GM18507 (cell line): ENCODE results near the gene CHN1.

Experiments
- DNase-seq: peaks from one replicate; pipeline ENCODE4 v3.0.0; 2011; ENCODE audit warnings: low read depth; ENCODE audit not compliant: insufficient read length; ENCODE audit errors: extremely low spot score
- FAIRE-seq: peaks from 2 replicates; lab custom pipeline; 2011; peaks lifted over from hg19 to GRCh38; lab: Jason Lieb, UNC

The CHN1 gene

DNA sequence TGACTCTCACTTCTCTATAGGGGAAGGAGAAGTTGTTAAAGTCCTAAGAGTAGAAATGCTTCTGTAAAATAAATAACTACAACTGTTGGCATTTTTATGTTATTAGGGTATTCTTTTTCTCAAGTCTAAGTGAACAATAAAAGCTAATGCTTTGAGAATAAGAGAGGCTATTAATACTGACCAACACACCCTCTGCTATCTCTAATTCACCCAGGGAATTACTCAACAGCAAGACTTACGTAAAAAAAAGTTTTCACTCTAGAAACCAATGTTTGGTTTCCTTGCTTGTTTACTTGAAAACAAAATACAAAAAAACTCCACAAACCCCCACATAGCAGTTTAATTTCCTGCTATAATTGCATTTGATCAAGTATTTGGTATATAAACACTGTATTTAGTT lies 25.2 kb downstream of the CHN1 start:
- no peak for FAIRE-seq
- DNase-seq: no peak

DNA sequence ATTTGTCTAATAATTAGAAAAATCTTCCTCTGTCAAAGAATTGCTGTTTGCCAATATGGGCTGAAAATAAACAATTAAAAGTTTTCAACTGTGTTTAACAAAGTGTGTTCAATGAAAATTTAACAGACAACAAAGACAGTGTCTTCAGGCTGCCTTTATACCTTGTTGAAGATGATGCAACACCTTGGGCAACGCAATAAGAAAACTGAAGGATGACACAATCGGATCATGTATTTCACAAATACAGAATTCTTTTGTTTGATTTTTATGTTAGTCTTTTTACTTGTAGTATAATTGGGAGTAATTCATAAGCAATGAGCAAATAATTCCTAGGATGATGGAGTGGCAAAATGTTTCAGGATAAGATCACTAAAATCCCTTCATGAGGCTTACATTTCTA lies 27.8 kb downstream of the CHN1 start:
- FAIRE-seq (no peak), DNase-seq (no peak)

DNA sequence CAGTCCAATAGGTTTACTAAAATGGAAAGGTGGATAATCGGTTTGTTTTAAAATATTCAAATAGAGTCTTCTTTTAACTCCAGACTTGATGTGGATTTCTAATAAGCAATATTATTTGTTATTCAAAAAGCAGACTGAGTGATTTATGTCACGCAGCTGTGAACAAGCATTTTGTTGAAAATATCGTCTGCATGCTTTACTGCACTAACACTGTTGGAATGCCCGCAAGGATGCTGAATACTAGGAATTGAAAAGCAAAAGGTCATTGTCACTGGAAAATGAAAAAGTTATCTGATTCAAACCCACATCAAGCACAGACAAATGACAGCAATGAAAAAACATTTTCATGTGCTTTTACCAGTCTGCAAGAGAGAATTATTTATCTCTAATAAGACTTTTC lies 31.1 kb downstream of the CHN1 start:
- no peak for FAIRE-seq
- no peak for DNase-seq

DNA sequence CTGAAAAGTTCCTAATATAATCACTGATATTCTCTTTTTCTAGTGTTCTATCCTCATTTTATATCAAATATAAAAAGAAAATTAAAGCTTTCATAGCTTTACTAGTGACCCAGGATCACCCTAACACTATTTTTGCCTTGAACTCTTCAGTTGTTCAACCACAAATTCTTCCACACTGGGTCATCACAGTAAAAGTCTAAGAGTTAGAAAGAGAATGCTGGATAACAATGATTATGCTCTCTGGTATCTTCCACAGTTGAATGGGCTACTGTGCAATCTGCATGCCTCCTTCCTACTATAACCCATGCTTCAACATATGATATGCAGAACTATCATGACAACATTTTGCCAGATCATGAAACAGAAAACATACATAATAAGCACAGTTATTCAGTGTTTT lies 32.3 kb downstream of the CHN1 start:
- no peak for DNase-seq
- FAIRE-seq: no peak

DNA sequence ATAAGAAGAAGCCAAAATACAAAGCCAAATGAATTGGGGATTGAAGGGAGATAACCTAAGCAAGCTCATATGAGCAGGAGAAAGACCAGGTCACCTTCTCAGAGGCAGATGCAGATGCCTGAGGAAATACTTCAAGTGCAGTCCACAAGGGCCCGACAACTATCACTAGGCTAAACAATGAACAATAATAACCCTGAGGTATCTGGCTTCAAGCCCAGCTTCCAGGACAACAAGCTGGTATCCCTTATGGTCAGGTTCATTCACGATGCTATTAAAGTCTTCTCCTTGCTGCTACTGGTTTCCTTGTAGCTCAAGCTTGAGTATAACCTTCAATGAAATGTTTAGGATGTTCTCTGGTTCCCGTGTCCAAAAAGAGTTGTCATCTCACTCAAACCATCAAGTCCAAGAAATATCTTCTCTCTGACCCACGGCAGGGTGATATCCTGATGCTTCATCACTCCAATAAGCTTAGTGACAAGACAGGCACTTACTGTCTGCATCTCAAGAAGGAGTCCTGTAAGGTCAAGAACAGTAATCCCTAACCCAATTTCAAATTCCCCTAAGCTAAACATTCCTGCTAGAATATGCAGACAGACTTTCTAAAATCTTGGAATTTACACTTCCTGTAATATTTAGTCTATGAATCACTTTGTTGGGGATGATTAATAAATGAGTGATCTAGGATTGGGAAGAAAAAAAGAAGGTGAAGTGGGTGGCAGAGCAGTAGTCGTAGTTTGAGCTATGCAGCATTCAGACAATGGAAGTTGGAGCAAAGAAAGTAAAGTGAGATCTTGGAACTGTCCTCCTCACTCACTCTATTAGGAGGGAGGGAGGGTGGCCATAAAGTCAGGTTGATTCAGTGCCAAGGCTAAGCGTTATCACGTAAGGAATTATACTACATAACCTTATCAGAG lies 33.1 kb downstream of the CHN1 start:
- FAIRE-seq (no peak), DNase-seq (no peak)

DNA sequence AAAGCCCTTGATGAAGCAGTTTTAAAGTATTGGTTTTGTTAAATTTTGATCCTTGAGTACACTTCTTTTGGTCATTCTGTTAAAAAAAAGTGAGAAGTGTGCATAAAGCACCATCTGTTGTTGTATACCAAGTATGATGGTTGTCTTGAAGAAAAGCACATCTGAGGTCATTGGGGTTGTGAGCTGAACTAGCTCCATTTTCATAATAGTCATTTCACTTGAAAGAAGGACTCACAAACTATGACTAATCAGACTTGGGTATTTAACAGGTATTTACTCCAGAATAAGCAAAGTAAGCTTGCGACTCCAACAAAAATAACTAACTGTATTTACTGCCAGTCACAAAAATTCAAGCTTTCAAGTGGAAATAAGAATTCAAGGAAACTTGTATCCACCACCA lies 35.1 kb downstream of the CHN1 start:
- no peak for DNase-seq
- no peak for FAIRE-seq

DNA sequence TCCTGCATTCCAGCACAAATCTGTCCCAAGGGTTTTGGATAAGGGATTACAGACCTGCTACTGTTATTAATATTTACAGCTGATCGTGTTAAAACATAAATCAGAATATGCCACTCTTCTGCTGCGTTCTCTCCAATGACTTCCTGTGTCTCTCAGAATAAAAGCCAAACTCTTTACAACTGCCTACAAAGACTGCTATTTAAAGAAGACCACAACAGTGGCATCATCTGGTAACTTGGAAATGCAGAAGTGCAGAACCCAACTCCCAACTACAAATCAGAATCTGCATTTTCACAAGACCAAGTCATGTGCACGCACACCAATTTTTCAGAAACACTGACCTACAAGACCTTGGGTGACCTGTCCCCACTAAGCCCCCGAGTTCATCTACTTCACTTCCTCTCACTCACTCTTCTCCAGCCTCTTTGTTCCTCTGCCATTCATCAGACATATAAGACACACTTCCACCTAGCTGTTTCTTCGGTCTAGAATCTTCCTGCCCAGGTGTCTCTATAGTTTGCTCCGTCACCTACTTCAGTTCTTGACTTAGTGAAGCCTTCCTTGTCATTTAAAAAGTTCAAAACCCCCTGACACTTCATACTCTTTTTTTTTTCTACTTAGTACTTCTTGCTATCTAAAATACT lies 36.0 kb downstream of the CHN1 start:
- DNase-seq (no peak), FAIRE-seq (no peak)

DNA sequence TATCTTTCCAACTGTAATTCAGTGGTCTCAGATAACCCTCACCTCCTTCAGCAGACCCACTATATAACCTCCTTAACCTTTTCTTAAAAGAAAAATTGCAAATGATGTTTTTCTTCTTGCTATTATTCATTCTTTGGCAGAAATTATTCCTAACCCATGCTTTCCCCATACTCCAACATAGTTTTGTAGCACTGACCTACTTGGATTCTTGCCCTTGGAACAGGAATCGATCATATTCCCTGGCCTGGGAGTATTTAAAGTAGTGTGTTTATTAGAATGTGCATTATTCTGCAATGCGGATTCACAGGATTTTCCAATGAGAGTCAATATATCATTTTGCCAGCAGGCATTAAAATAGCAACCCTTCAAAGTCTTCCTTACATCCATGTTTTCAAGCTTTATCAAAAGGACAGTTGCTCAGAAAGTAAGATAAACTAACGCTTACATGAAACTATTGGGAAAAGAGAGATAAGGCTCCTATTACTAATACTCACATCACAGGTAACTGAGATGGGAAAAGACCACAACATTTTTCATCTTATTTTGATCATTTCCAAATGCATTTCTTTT lies 37.4 kb downstream of the CHN1 start:
- FAIRE-seq: no peak

DNA sequence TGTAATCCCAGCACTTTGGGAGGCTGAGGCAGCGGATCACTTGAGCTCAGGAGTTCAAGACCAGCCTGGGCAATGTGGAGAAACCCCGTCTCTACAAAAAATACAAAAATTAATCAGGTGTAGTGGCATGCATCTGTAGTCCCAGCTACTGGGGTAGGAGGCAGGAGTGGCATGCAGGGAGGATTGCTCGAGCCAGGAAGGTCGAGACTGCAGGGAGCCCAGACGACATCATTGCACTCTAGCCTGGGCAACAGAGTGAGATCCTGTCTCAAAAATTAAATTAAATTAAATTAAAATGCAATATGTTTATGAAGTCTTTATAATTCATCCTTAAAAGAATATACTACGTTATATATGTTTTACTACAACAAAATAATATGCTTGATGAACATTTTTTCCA lies 38.1 kb downstream of the CHN1 start:
- FAIRE-seq (no peak), DNase-seq (no peak)

More for the DNA sequence above, 37.4 kb downstream of the CHN1 start:
- DNase-seq: no peak

DNA sequence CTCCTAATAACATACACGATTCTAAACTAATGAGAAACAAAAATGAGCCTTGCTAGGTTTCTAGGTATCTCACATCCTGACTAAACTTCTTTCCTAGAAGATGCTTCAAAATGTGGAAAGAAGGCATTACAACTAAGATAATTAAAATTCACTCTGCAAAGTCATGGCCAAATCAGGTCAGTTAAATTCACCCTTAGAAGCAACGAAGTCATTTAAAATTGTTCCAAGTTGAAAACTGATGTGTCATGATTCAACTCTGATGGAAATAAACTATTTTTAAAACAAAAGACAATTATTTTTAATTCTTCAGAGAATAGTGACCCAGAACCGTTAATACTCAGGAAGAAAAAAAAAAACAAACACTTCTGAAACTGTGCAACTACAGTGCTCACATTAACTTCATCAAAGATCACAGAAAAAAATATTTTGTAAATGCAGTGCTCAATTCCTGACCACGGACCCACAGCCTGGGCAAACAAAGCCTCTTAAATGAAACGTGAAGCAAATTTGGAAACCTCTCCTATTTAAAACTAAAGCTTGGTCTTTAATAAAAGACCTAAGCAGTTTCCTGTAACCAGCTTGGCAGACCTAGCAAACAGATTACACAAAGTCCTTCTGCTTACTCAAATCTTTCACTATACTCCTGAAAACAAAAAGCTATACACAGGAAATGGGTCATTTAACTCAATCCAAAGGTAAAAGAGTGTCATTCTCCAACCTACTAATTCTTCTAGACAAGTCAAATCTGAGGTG lies 39.0 kb downstream of the CHN1 start:
- DNase-seq (no peak), FAIRE-seq (no peak)

DNA sequence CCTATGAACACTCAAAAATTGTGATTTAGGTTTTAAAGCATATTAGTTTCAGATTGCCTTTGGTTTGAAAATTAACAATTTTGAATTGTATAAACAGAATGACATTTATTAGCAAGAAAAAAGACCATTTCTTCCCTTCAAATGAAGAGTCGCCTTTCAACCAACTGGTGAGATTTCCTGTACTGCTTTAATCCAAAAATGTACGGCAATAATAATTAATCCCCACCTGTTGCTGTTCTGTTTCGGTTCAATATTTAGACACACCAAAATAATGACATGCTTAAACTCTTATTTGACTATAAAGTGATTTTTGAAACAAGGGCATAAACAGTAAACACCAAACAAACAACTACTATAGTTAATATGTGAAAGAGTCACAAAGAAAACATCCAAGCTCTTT lies 39.6 kb downstream of the CHN1 start:
- FAIRE-seq: no peak
- DNase-seq: no peak

DNA sequence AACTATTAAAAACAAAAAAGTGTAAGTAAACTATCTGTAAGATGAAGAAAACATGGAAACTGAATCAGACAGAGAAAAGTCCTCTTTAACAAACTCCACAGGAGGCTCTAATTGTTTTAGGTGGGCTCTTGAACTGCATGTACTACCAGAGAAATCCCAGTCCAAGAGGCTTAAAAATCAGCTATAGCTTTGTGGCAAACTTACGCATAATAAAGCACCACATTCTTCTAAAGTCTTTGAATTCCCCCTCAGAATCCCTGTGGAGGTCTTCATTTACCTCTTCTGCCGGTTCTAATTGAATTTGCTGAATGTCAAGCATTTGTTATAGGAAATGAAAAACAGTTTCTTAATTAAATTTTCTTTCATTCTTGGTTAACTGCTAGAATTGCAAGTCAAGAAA lies 40.8 kb downstream of the CHN1 start:
- FAIRE-seq: no peak
- DNase-seq: no peak

DNA sequence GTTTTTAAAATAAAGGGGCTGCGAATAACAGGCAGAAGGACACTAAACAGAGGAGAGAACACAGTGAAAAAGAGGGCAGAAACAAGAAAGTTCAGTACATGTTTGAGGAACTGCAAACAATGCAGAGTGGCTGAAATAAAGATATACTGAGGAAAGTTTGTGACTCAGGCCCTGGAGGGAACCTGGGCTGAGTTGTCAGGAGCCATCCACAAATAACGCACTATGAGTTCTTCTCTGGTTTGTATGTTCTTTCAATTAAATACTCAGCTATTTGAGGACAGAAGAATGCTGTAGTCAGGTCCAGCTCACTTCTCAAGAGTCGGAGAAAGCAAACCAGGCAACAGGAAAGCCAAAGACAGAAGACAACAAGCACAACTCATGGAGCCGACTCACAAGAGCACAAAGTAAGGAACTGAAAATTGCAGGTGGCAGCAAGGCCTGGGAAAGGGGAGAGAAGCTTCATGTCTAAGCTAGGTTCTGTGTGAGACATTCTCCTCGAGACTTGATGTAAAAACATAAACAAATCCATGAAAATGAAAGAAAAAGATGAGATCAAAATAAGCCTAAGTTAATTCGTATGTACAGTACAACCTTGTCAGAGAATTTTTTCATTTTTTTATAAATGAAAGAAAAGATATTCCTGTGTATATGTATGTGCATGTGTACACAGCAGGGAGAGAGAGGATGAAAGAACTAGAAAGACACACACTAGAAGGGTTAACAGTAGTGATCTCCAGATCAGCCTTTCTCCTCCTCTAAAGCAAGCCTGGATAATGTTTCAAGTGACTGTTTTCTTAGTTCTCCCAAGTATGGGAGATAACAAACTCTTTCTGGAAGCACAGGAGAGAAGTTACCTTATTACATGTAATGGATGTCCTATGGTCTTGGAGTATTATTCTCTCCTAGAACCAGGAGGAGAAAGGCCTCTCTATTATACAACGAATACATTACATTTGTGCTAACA lies 41.5 kb downstream of the CHN1 start:
- DNase-seq (no peak), FAIRE-seq (no peak)

DNA sequence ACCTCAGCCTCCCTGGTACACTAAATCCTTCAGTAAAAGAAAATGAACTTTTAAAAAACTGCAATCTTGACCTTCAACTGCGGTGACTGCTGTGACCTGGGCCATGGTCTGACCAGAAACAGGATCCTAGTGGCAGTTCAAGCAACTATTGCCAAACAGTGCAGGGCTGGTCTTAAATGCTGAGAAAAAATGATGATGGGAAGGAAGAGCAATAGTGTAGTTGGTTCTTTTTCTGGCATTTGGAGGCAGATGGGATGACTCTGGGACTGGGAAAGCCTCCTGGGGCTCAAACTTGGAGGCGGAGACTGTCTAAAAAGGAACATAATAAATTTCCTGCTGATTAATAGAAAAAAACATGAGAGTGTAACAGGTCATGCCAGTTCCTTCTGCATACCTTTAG lies 45.4 kb downstream of the CHN1 start:
- DNase-seq (no peak), FAIRE-seq (no peak)

DNA sequence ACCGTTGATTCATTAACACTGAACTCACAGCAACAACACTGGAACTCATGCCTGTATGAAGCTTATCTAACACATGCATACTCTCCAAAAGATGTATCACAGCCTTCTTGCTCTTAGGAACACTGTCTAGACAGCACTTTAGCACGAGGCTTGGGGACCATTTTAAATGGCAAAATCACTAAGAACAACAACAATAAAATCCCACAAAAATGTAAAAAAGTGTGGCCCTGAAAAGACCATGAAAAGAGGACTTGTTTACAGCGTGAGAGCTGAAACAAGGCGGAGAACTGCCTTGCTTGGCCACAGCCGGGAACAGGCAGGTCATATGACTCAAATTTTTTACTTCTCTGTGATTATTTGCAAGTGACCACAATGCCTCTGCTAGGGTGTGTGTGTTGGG lies 48.1 kb downstream of the CHN1 start:
- DNase-seq: no peak
- FAIRE-seq: no peak

DNA sequence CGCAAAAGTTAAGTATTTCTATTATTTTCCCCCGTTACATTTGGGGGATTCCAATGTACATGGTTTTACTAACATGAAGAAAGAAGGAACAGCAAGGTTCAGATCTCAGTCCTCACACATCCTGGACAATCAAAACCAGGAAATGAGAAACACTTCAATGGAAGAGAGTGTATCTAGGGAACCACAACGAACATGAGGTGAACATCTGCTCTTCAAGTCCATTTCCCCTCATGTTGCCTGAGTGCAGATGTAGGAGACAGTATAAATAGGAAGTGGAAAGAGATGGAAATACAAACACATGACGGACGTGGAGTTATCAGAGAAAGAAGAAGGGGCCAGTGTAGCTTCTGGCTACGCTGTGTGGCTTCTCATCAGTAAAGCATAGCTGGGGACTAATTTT lies 52.6 kb downstream of the CHN1 start:
- DNase-seq (no peak), FAIRE-seq (no peak)

DNA sequence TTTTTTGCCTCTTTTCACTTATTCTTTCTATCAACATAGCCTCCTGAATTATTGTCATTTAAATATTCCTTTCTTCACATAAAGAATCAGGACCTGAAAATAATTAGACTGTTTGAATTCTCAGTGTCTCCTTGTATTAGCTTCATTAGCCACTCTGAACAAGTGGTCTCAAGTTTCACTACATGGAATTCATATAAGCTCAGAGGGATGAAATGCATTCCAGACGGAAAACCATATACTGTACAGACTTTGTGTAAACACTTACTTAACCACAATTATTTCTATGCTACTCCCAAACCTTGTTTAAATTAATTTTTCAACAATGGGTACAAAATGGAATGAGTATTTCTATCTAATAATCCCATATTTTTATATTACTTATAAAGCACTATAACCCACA lies 53.4 kb downstream of the CHN1 start:
- FAIRE-seq: no peak
- DNase-seq: no peak

DNA sequence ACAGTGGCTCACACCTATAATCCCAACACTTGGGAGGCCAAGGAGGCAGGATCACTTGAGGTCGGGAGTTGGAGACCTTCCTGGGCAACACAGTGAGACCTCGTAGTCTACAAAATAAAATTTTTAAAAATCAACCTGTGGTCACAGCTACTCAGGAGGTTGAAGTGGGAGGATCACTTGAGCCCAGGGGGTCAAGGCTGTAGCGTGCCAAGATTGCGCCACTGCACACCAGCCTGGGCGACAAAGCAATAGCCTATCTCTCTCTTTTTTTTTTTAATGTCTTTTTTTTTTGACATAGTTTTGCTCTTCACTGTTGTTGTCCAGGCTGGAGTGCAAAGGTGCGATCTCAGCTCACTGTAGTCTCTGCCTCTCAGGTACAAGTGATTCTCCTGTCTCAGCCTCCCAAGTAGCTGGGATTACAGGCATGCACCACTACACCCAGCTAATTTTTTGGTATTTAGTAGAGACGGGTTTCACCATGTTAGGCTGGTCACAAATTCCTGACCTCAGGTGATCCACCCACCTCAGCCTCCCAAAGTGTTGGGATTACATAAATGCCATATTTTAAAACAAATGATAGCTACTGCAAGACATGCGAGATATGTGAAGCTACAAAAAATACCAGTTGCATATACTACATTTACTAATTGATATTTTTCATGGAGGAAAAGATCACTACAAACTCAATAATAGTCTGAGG lies 55.0 kb downstream of the CHN1 start:
- DNase-seq (no peak), FAIRE-seq (no peak)
